Nucleus accumbens (tissue), 56 donors: Measurements from ENCODE around the gene RRAS2.
"Not testable (repeated sequence)": the region's sequence is repeated elsewhere in the genome, so short reads cannot be mapped to it uniquely, and the experiment has no call there.

ENCODE experiments used
- DNase-seq, 56 donors: peaks; one replicate each; lab custom pipeline; 2025; lab: John Stamatoyannopoulos, UW

The RRAS2 gene

GRCh38 chr11:14264966-14265365 is 94.0 kb downstream of the RRAS2 start:
- no peak for DNase-seq

DNA sequence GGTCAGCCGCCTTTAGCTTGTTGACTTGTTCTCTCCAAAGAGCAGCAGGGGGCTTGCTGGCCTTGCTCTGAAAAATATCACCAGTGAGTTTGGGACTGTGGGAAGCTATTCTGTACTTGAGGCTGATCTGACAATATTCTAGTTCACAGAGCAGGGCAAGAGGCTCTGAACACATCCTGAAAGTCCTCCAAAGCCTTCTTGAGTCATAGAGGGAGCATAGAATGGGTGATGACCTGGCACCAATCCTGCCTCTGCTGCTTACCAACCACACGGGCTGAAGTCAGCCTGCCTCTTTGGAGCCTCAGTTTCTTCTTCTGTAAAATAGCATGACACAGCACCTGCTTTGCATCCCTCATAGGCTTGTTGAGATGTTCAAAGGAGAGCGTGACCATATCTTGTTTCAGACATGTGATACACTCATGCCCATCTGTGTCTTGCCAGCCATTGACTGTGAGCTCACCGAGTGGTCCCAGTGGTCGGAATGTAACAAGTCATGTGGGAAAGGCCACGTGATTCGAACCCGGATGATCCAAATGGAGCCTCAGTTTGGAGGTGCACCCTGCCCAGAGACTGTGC is 96.6 kb downstream of the RRAS2 start:
- DNase-seq, result no peak

DNA sequence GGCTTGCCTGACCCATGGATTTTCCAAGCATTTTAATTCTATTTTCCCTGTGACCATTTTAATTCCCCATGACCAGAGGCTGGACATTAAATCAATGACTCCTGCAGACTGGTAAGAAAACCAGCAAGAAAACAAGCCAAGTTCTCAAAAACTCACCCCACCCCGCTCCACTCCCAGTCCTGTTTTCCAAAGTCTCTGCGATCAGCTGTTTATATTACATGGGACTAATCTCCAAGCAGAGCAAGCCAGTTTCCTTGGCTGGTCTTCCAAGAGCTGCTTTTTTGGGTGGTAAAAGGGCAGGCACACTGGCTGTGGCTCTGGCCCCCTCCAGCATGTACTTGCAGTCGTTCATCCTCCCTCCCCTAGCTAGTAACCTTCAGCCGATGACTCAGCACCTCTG is 97.9 kb downstream of the RRAS2 start:
- peak in 1 of 56 donors; percentile 13 for DNase-seq

GRCh38 chr11:14259878-14260277 is 99.1 kb downstream of the RRAS2 start:
- DNase-seq, result no peak

GRCh38 chr11:14259186-14259784 is 99.7 kb downstream of the RRAS2 start:
- no peak for DNase-seq

DNA sequence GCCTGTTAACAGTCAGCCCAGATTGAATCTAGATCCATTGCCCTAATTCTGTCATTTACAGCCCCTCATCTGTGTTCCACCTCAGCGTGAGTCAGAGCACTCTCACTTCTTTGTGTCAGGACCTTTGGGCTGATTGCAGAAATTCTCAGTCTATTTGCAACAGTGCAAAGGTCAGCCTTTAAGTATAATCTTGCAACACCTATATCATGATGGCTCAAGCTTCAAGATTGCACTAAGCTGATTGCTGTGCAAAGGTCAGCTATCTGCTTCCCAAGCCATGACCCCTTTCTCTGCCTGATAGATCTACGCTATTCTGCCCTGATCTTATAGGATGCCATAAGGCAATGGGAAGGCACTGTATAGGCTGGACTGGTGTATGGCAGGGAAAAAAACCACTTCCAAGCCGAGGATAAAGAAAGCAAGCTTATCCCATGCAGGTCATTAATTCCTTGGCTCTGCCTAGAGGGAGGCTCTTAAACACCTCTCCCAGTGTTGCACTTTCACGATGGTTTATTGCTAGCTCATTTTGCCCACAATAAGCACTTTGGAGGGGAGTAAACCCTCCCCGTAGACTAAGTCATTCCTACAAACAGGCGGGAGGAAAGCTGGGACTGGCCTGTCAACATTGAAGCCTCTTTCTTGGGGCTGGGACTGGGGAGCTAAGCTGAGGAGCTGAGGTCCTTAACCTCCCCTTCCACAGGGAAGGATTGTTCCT is 100.6 kb downstream of the RRAS2 start:
- no peak for DNase-seq

DNA sequence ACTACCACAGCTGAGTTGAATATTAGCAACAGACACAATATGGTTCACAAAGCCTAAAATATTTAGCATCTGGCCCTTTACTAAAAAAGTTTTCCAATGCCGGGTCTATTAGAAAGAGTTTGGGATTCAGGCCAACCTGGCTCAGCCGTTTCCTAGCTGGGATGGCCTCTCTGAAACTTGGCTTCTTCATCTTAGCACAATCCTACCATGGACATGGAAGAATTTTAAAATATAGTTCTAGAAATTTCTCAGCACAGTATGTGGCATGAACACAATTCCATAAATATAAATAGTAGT is 103.8 kb downstream of the RRAS2 start:
- no peak for DNase-seq

GRCh38 chr11:14254533-14255237 is 104.3 kb downstream of the RRAS2 start:
- no peak for DNase-seq

DNA sequence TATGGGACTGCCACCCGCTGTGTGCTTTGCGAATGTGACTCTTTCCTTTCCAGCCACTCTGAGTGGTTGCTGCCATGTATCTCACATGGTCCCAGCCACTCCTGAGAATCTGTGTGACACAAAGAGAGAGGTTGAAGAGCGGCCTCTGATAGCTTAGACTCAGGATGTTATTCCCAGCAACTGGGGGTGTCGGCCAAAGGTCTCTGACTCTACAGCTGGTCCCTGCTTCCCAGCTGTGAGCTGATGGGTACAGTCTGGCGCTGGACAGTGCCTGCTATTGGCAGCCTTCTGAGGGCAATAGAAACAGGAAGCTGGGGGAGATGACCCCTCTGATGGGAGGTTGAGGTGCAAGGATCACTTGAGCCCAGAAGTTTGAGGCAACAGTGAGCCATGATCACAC is 105.1 kb downstream of the RRAS2 start:
- no peak for DNase-seq

GRCh38 chr11:14253421-14253820 is 105.6 kb downstream of the RRAS2 start:
- DNase-seq, result peak in 4 of 56 donors; percentile 16 to 45 (median 26)

GRCh38 chr11:14252501-14252900 is 106.5 kb downstream of the RRAS2 start:
- DNase-seq, result not testable (repeated sequence)

- no peak for DNase-seq
These were observed 107.2 kb downstream of the RRAS2 start for GRCh38 chr11:14251754-14252153.

GRCh38 chr11:14249121-14249963 is 109.6 kb downstream of the RRAS2 start:
- DNase-seq, result peak in 48 of 56 donors; percentile 16 to 82 (median 49)

DNA sequence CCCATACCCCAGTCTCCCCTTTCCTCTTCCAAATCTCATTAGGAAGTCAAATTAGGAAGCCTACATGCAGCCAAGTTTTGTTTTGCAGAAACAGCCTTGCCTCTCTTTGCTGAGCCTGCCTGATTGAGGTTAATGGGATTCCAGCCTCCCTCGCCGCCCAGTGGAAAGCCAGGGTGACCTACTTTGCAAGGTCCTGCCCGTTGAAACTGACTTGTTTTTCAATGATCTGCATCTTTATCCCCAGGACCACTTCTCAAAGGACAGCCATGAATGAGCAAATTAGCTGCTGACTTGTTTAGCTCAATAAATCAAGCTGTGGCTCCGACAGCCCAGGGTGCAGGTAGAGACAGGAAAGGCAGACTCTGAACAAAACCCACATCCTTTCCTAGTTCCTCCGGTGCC is 110.4 kb downstream of the RRAS2 start:
- DNase-seq, result peak in 48 of 56 donors; percentile 13 to 84 (median 54)

DNA sequence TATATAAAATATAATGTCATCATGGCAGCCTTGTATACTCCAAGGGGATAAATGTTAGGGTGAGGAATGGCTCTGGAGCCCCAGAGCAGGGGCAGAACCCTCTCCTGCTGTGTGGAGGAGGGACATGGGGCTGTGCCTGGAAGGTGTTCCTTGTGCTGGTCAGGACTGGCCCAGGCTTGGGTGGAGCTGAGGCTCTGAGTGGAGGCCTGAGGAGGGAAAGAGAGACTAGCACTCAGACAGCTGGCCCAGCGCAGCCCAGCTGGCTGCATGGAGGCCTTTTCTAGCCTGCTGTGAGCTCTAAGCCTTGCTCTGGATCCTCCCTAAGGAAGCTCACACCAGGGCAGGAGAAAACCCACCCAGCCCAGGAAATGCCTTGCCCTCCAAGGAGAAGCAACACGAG is 113.5 kb downstream of the RRAS2 start:
- DNase-seq, result no peak

GRCh38 chr11:14244926-14245325 is 114.1 kb downstream of the RRAS2 start:
- no peak for DNase-seq

GRCh38 chr11:14242733-14243132 is 116.2 kb downstream of the RRAS2 start:
- DNase-seq, result no peak

DNA sequence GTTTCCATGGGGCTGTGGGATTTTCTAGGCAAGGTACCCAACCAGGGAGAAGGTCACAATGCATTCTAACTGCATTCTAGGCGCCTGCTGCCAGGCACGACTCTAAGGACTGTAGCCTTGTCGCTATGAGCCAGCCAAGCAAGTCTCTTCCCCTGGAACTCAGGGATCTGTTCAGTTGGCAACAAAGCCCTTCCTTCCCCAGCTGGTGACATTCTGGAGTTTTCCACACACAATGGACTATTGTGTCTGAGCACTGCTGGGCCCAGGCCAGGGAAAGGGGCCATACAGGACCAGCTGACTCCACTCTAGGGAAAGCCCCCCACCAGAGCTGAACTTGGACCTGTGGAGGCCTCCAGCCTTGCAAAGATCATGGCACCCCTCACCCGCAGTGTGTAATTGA is 116.8 kb downstream of the RRAS2 start:
- peak in 31 of 56 donors; percentile 16 to 71 (median 43) for DNase-seq

DNA sequence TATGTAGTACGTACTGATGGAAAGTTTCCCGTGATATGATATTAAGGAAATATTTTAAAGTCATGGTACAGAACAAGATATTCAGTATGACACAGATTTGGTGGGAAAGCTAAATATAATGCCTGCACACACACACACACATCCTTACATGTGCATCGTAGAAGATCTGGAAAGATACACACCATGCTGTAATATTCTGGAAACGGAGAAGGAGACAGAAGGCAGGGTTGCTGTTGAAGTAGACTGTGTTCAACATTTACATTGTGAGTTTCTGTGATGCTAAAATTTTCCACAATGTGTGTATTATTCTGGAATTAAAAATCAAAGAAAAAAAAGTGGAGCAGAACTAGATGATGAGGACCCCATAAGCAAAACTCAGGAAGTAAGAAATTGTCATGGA is 118.0 kb downstream of the RRAS2 start:
- no peak for DNase-seq

GRCh38 chr11:14240221-14240620 is 118.8 kb downstream of the RRAS2 start:
- no peak for DNase-seq
